OCI-LY7 (cell line): ENCODE data around the gene ENTR1. TPM values are rescaled to one million over a fixed set of nuclear protein-coding genes. Genes with fewer than 3 reads are reported as not detected.

Experiments
- BruUV-seq: library from RNA; stranded (reverse); fragments of 400-500 nt; replicated peaks from 2 replicates; lab custom pipeline; 2021; lab: Mats Ljungman, UMichigan
- CTCF ChIA-PET: fragments of 300-600 bp; sonication (Branson Sonifier 250); formaldehyde crosslinking; loops from one replicate; lab custom pipeline; 2022; ENCODE audit warnings: antibody characterized with exemption; ENCODE audit not compliant: unreplicated experiment; lab: Charles Lee
- POLR2A ChIA-PET: fragments of 300-600 bp; sonication (Branson Sonifier 250); formaldehyde crosslinking; loops from one replicate; lab custom pipeline; 2022; ENCODE audit warnings: antibody characterized with exemption; lab: Charles Lee
- DNase-seq: peaks from one replicate; pipeline ENCODE4 v3.0.0-alpha.2; 2015; ENCODE audit warnings: low spot score
- H2AFZ ChIP-seq: fragments of 200-600 bp; sonication (generic), shearing (Covaris generic); 2 replicates; pipeline ENCODE4 v1.6.1; 2014; ENCODE audit warnings: mild to moderate bottlenecking, antibody characterized with exemption, low read length, moderate library complexity
- H3K27ac ChIP-seq: fragments of 200-600 bp; sonication (generic); 2 replicates; pipeline ENCODE4 v1.5.1; 2014; ENCODE audit warnings: mixed run types, low read depth, mild to moderate bottlenecking, moderate library complexity, low read length, inconsistent platforms; ENCODE audit not compliant: poor library complexity, severe bottlenecking
- H3K36me3 ChIP-seq: fragments of 200-600 bp; sonication (generic); 2 replicates; pipeline ENCODE4 v1.6.1; 2014; ENCODE audit warnings: mild to moderate bottlenecking, antibody characterized with exemption, low read length, moderate library complexity, mixed read lengths; ENCODE audit not compliant: insufficient read depth
- H3K4me1 ChIP-seq: fragments of 200-600 bp; sonication (generic); 2 replicates; pipeline ENCODE4 v1.5.1; 2014; ENCODE audit warnings: mild to moderate bottlenecking, low read length; ENCODE audit not compliant: insufficient read depth, poor library complexity, severe bottlenecking
- H3K4me2 ChIP-seq: fragments of 200-600 bp; sonication (generic); 2 replicates; pipeline ENCODE4 v1.6.1; 2014; ENCODE audit warnings: mild to moderate bottlenecking, low read length
- H3K4me3 ChIP-seq: fragments of 200-600 bp; sonication (generic); 2 replicates; pipeline ENCODE4 v1.5.1; 2014; ENCODE audit warnings: mild to moderate bottlenecking, low read depth, low read length; ENCODE audit not compliant: poor library complexity, severe bottlenecking
- H3K79me2 ChIP-seq: fragments of 200-600 bp; sonication (generic); 2 replicates; pipeline ENCODE4 v1.6.1; 2016; ENCODE audit warnings: low read depth, mild to moderate bottlenecking, low read length, moderate library complexity, mixed read lengths; ENCODE audit not compliant: insufficient read depth
- H3K9me2 ChIP-seq: fragments of 200-600 bp; sonication (generic); 2 replicates; pipeline ENCODE4 v1.6.1; 2016; ENCODE audit warnings: mild to moderate bottlenecking, low read length, mixed read lengths; ENCODE audit not compliant: insufficient read depth
- H3K9me3 ChIP-seq: fragments of 200-600 bp; sonication (generic); 2 replicates; pipeline ENCODE4 v1.6.1; 2014; ENCODE audit warnings: mild to moderate bottlenecking, mixed run types, low read length, mixed read lengths
- H4K20me1 ChIP-seq: fragments of 200-600 bp; sonication (generic); 2 replicates; pipeline ENCODE4 v1.6.1; 2014; ENCODE audit warnings: mild to moderate bottlenecking, antibody characterized with exemption, low read length, moderate library complexity, mixed read lengths; ENCODE audit not compliant: insufficient read depth
- EZH2phosphoT487 ChIP-seq: fragments of 200-600 bp; sonication (generic); IDR thresholded peaks from 2 replicates; pipeline ENCODE4 v1.6.1; 2018; ENCODE audit warnings: low read depth, borderline replicate concordance, mild to moderate bottlenecking, mixed run types, antibody characterized with exemption, low read length, moderate library complexity, mixed read lengths
- intact Hi-C: fragments of 100-400 bp; cut with micrococcal nuclease; formaldehyde crosslinking; loops from one replicate; pipeline ENCODE4 v1.10.0; 2022; ENCODE audit not compliant: unreplicated experiment
- total RNA-seq, 2 experiments: library from RNA; depleted of rRNA in 1 of 2; stranded (reverse); fragments of >200 nt in 1 of 2; shearing (Covaris generic) in 1 of 2; gene quantifications; 2 replicates each; pipeline ENCODE4 v1.2.3, GENCODE V29; 2014 to 2022
- TF ChIP-seq, protein P1 (sequence below): fragments of 200-600 bp; sonication (generic); conservative IDR thresholded peaks from 2 replicates; pipeline ENCODE4 v1.5.1; 2014; ENCODE audit warnings: mild to moderate bottlenecking, antibody characterized with exemption, low read length, moderate library complexity, mixed read lengths

Gene ENTR1
- total RNA-seq, 2 experiments from 2014 or later, result 103 to 109 TPM

DNA sequence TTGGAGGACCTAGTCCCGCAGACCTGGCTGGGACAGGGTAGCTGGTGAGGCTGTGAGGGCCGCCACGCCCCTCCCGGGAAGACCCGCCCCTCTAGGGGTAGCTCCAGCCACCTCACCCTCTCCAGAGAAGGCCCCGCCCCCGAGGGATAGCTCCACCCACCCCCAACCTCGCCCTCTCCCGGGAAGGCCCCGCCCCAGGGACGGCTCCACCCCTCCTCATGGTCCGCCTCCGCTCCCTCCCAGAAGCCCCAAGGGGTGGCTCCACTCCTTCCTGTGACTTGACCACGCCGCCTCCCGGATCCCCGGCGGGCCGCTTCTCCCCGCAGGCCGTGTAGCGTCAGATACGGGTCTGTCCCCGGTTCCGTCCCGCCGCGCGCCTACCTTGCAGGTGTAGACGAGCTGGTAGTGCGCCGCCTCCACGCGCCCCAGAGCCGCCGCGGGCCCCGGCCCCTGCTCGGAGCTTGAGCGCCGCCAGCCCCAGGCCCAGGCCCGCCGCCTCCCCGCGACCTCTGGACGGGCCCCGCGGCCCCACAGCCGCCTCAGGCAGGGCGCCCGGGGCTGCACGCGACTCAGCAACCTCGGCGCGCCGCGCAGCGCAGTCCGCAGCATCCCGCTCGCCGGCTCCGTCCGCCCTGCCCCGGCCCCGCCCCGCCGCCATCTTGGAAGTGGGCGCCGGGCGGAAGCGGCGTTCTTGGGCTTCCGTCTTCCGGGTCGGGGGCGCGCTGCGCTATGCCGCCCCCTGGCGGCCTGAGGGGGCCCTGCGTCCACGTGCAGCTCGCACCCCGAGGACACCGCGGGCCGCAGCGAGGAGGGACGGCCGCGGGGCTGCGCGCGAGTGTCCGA is 47.1 kb downstream of the ENTR1 start, which contains the start of gene DNLZ:
Gene DNLZ, minus strand, starts transcription at position 639 of the 843 bp plus-strand sequence. Its CDS starts 30 bp downstream, at position 609.
- TF ChIP-seq, protein P1, sequence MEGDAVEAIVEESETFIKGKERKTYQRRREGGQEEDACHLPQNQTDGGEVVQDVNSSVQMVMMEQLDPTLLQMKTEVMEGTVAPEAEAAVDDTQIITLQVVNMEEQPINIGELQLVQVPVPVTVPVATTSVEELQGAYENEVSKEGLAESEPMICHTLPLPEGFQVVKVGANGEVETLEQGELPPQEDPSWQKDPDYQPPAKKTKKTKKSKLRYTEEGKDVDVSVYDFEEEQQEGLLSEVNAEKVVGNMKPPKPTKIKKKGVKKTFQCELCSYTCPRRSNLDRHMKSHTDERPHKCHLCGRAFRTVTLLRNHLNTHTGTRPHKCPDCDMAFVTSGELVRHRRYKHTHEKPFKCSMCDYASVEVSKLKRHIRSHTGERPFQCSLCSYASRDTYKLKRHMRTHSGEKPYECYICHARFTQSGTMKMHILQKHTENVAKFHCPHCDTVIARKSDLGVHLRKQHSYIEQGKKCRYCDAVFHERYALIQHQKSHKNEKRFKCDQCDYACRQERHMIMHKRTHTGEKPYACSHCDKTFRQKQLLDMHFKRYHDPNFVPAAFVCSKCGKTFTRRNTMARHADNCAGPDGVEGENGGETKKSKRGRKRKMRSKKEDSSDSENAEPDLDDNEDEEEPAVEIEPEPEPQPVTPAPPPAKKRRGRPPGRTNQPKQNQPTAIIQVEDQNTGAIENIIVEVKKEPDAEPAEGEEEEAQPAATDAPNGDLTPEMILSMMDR, result peak; percentile 84
- no peak for TF ChIP-seq EZH2phosphoT487
- ChIA-PET POLR2A (interaction anchor here (0.6 to 1.0 kb wide), 3 partner anchors 46 to 167 kb away, joined by 3 to 5 read pairs (median 3); no protein-coding TSS in a partner anchor), CTCF (interaction anchor here (1.2 kb wide), 1 partner anchor 47 kb away, joined by 3 read pairs; no protein-coding TSS in a partner anchor)
- H3K4me3 ChIP-seq, result peak within 1 kb of the TSS; percentile 82
- H3K4me2 ChIP-seq, result peak within 1 kb of the TSS; percentile 68
- peak within 1 kb of the TSS; percentile 67; the same call in 1 of the 2 replicates for H2AFZ ChIP-seq
- H3K27ac ChIP-seq, result peak within 1 kb of the TSS; percentile 72
- H3K79me2 ChIP-seq, result no peaks in the 10 kb centered on the region
- no peaks in the 10 kb centered on the region for H4K20me1 ChIP-seq
- no peaks in the 10 kb centered on the region for H3K9me3 ChIP-seq
- intact Hi-C loops, result loop anchor here (1.0 kb wide), 1 partner anchor 37 kb away; the partner anchor contains the start of gene SNAPC4
- H3K9me2 ChIP-seq, result no peaks in the 10 kb centered on the region
- peak; percentile 95 for DNase-seq
- no peaks in the 10 kb centered on the region for H3K36me3 ChIP-seq
- peaks cover 12% of the 10 kb centered on the region for H3K4me1 ChIP-seq
- no TSS peak for BruUV-seq

DNA sequence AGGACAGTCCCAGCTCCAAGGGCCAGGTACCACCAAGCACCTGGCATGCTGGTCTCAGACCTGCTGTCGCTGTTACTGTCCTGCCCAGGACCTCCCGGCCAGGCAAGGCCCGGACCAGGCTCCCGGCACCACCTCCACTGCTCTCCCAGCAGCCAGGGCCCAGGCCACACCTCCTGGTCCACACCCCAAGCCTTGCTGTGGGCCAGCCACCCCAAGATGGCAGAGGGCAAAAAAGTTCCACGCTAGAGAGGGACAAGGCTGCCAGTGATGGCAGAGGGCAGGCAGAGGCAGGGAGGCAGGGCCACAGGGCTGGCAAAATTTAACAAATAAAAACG is 48.0 kb downstream of the ENTR1 start:
- H2AFZ ChIP-seq, result no peak overlapping the region
- peak overlapping the region; percentile 60 for H3K4me2 ChIP-seq
- no peaks in the 10 kb centered on the region for H3K9me3 ChIP-seq
- POLR2A ChIA-PET, result interaction anchor here (0.6 to 1.0 kb wide), 2 partner anchors 47 to 49 kb away, joined by 3 to 5 read pairs; no protein-coding TSS in a partner anchor
- no peak overlapping the region for H3K4me3 ChIP-seq
- no peaks in the 10 kb centered on the region for H3K36me3 ChIP-seq
- CTCF ChIA-PET, result interaction anchor here (1.2 kb wide), 1 partner anchor 48 kb away, joined by 3 read pairs; no protein-coding TSS in a partner anchor
- H3K4me1 ChIP-seq, result peaks cover 12% of the 10 kb centered on the region
- H3K9me2 ChIP-seq, result no peaks in the 10 kb centered on the region
- no TSS peak for BruUV-seq
- no peaks in the 10 kb centered on the region for H4K20me1 ChIP-seq
- no peaks in the 10 kb centered on the region for H3K79me2 ChIP-seq
- no peak overlapping the region for H3K27ac ChIP-seq
- intact Hi-C loops, result no loop called here
- no peak for DNase-seq
- TF ChIP-seq EZH2phosphoT487, result no peak

DNA sequence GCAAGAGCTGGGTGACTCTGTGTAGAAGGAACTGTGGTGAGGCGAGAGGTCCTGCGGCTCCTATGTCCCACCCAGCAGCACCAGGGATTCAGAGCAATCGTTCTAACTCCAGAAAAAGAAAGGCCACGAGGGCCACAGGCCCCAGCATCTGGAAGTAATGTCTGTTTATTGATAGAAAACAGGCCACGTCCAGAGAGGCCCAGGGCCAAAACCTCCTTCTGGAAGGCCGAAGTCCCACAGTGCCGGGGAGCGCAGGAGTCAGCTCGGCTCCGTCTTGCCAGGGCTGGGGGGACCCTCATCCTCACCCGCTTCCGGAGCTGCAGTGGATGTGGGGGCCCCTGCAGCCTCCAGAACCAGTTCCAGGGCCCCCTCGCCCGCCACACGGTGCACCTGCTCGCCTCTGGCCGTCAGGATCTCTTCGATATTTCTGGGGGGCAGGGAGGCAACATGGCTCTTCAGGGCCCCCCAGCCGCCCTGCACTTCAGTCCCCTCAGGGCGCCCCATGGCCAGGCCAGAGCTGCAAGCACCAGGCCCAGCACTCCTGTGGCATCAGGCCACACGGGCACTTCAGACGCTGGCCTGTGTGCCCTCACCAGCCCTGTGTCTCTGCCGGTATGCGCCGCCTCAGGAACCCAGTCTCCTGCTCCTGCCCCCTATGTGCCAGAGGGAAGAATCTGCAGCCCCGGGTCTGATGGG is 48.5 kb downstream of the ENTR1 start:
- intact Hi-C loops, result no loop called here
- Histone ChIP-seq H4K20me1 (no peaks in the 10 kb centered on the region), H3K36me3 (no peaks in the 10 kb centered on the region), H3K4me2 (no peak overlapping the region), H3K9me3 (no peaks in the 10 kb centered on the region), H3K79me2 (no peaks in the 10 kb centered on the region), H2AFZ (no peak overlapping the region), H3K27ac (no peak overlapping the region), H3K4me1 (peaks cover 12% of the 10 kb centered on the region), H3K9me2 (no peaks in the 10 kb centered on the region), H3K4me3 (no peak overlapping the region)
- POLR2A ChIA-PET, result no interaction called here
- DNase-seq, result no peak
- CTCF ChIA-PET, result no interaction called here
- BruUV-seq, result no TSS peak
- TF ChIP-seq EZH2phosphoT487, result no peak
- TF ChIP-seq, protein P1, result no peak
